Hematopoietic multipotent progenitor cell treated with erythropoietin and hydrocortisone succinate and interleukin-3 and kit ligand, for 17 days (in vitro differentiated cells): Measurements from ENCODE around the gene IFI27.
A peak's percentile ranks its signal among the peaks of the same experiment; 100 is the strongest.

ENCODE experiments used
- DNase-seq: peaks from one replicate; pipeline ENCODE4 v3.0.0-alpha.2; 2015; ENCODE audit warnings: low spot score

IFI27 gene

GRCh38 chr14:94125659-94126418, 15.3 kb downstream of the IFI27 start:
- DNase-seq = no peak

- no peak for DNase-seq
Observed at GRCh38 chr14:94126419-94126677, 15.8 kb downstream of the IFI27 start.

GRCh38 chr14:94126800-94127199, 16.3 kb downstream of the IFI27 start:
- no peak for DNase-seq

GRCh38 chr14:94127330-94127729, 16.8 kb downstream of the IFI27 start:
- DNase-seq = no peak

GRCh38 chr14:94128216-94128839, 17.8 kb downstream of the IFI27 start:
- no peak for DNase-seq

- peak; percentile 67 for DNase-seq
Observed at GRCh38 chr14:94129111-94129757, 18.7 kb downstream of the IFI27 start, which contains the start of gene IFI27L2. IFI27L2 (minus strand) TSS chr14:94129604; CDS start chr14:94129564, 40 bp downstream.

GRCh38 chr14:94129758-94130414, 19.4 kb downstream of the IFI27 start:
- peak; percentile 58 for DNase-seq

GRCh38 chr14:94132285-94132887, 21.9 kb downstream of the IFI27 start:
- DNase-seq = peak; percentile 78

GRCh38 chr14:94135476-94135875, 24.9 kb downstream of the IFI27 start:
- DNase-seq = no peak

GRCh38 chr14:94136575-94137331, 26.2 kb downstream of the IFI27 start:
- DNase-seq = peak; percentile 80

- DNase-seq = no peak
Observed at GRCh38 chr14:94138251-94138650, 27.7 kb downstream of the IFI27 start.

- DNase-seq = no peak
Observed at GRCh38 chr14:94139006-94139405, 28.5 kb downstream of the IFI27 start.

GRCh38 chr14:94139421-94139820, 28.9 kb downstream of the IFI27 start:
- DNase-seq = no peak

GRCh38 chr14:94142247-94142646, 31.7 kb downstream of the IFI27 start:
- DNase-seq = no peak

- DNase-seq = no peak
Observed at GRCh38 chr14:94142836-94143235, 32.3 kb downstream of the IFI27 start.

GRCh38 chr14:94143239-94143638, 32.7 kb downstream of the IFI27 start:
- no peak for DNase-seq

GRCh38 chr14:94143711-94144110, 33.2 kb downstream of the IFI27 start:
- DNase-seq = no peak

- DNase-seq = no peak
Observed at GRCh38 chr14:94144765-94145164, 34.2 kb downstream of the IFI27 start.

GRCh38 chr14:94145902-94146527, 35.5 kb downstream of the IFI27 start:
- DNase-seq = no peak

GRCh38 chr14:94152676-94153075, 42.1 kb downstream of the IFI27 start:
- no peak for DNase-seq

GRCh38 chr14:94153750-94154342, 43.3 kb downstream of the IFI27 start:
- DNase-seq = no peak
